ENCODE data around the gene BRWD1. TPM values are rescaled to one million over a fixed set of nuclear protein-coding genes. Genes with fewer than 3 reads are reported as not detected.

Gene BRWD1
- total RNA-seq, 1 donor from 2014 or later: 19.5 TPM

DNA sequence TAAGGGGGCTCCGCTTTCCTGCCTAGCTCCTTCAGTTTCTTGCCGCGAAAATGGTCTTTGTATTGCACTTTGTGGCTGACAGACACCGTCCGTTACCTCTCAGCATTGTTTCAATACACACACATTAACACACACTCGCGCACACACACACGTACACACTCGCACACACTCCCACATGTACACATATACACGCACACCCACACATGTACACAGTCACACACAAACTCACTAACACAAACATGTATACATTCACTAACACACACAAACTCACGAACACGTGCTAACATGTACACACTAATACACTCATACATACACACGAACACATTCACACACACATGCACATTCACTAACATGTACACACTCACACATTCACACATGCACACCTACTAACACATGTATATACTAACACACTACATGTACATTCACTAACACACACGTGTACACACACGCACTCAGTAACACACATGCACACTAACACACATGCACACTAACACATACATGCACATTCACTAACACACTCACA lies 179.1 kb downstream of the BRWD1 start:
- no peak overlapping the region for H3K4me3 ChIP-seq (ENCODE audit: low read depth, low read length)
- no peak for DNase-seq (ENCODE audit: low read depth)
- TF ChIP-seq, protein P1, sequence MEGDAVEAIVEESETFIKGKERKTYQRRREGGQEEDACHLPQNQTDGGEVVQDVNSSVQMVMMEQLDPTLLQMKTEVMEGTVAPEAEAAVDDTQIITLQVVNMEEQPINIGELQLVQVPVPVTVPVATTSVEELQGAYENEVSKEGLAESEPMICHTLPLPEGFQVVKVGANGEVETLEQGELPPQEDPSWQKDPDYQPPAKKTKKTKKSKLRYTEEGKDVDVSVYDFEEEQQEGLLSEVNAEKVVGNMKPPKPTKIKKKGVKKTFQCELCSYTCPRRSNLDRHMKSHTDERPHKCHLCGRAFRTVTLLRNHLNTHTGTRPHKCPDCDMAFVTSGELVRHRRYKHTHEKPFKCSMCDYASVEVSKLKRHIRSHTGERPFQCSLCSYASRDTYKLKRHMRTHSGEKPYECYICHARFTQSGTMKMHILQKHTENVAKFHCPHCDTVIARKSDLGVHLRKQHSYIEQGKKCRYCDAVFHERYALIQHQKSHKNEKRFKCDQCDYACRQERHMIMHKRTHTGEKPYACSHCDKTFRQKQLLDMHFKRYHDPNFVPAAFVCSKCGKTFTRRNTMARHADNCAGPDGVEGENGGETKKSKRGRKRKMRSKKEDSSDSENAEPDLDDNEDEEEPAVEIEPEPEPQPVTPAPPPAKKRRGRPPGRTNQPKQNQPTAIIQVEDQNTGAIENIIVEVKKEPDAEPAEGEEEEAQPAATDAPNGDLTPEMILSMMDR (conservative IDR thresholded peaks at IDR 0.05; ENCODE audit: low read depth, low read length): no peak

Other genes with a start within 250 kb of the BRWD1 start
- 47.1 and 120 TPM in 2 replicates for gene PSMG1, start 130.2 kb downstream of the BRWD1 start, total RNA-seq
- gene HMGN1, start 35.5 kb upstream of the BRWD1 start, total RNA-seq: 376 and 475 TPM in 2 replicates
- gene LCA5L, start 132.1 kb upstream of the BRWD1 start, total RNA-seq: 0.23 and 0.65 TPM in 2 replicates
- 0.63 and 1.0 TPM in 2 replicates for gene SH3BGR, start 138.3 kb upstream of the BRWD1 start, total RNA-seq